Measurements from ENCODE around the gene ARX.

DNA sequence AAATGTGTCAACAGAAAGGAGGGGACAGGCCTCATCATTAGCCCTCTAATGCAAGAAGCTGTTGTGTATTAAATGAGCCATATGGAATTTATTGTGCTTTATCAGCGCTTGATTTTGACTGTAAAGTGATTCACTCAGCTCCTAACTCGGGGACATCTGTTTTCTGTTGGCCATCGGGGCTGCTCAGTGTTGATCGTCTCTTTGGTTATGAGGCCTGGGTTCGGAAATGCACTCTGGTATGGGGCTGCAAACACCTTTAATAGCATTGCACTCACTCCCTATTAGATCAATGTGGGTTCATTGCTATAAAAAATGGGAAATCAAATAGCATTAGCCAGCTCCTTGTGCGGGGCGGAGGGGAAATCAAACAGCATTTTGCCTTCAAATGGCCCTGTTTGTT, 6.4 kb downstream of the ARX start:
- no peak for TF ChIP-seq POLR2A (IDR thresholded peaks at IDR 0.05; ENCODE audit: low read depth, low read length)
- TF ChIP-seq, protein P1, sequence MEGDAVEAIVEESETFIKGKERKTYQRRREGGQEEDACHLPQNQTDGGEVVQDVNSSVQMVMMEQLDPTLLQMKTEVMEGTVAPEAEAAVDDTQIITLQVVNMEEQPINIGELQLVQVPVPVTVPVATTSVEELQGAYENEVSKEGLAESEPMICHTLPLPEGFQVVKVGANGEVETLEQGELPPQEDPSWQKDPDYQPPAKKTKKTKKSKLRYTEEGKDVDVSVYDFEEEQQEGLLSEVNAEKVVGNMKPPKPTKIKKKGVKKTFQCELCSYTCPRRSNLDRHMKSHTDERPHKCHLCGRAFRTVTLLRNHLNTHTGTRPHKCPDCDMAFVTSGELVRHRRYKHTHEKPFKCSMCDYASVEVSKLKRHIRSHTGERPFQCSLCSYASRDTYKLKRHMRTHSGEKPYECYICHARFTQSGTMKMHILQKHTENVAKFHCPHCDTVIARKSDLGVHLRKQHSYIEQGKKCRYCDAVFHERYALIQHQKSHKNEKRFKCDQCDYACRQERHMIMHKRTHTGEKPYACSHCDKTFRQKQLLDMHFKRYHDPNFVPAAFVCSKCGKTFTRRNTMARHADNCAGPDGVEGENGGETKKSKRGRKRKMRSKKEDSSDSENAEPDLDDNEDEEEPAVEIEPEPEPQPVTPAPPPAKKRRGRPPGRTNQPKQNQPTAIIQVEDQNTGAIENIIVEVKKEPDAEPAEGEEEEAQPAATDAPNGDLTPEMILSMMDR (IDR thresholded peaks at IDR 0.05; ENCODE audit: extremely low read depth in 1 of 2, insufficient read depth in 1 of 2, low read depth in 1 of 2, low read length in 2 of 2) = no peak
- TF ChIP-seq, protein P2, sequence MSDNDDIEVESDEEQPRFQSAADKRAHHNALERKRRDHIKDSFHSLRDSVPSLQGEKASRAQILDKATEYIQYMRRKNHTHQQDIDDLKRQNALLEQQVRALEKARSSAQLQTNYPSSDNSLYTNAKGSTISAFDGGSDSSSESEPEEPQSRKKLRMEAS (IDR thresholded peaks at IDR 0.05; ENCODE audit: insufficient read depth, insufficient read length) = no peak
